SK-N-MC (cell line): ENCODE results near the gene SPRING1.

Source experiments
- EZH2 ChIP-seq: fragments of 200-600 bp; sonication (generic); IDR thresholded peaks from one replicate; pipeline ENCODE4 v1.6.1; 2017; ENCODE audit warnings: antibody characterized with exemption
- FOXP2 ChIP-seq: optimal IDR thresholded peaks from 2 replicates; pipeline ENCODE3; 2011; ENCODE audit warnings: mild to moderate bottlenecking, moderate library complexity; ENCODE audit not compliant: insufficient read depth; ENCODE audit errors: extremely low read length, control extremely low read depth
- POLR2AphosphoS5 ChIP-seq: IDR thresholded peaks from 2 replicates; pipeline ENCODE4 v1.6.1; 2012; ENCODE audit warnings: mild to moderate bottlenecking, low read depth, low read length, borderline replicate concordance

DNA sequence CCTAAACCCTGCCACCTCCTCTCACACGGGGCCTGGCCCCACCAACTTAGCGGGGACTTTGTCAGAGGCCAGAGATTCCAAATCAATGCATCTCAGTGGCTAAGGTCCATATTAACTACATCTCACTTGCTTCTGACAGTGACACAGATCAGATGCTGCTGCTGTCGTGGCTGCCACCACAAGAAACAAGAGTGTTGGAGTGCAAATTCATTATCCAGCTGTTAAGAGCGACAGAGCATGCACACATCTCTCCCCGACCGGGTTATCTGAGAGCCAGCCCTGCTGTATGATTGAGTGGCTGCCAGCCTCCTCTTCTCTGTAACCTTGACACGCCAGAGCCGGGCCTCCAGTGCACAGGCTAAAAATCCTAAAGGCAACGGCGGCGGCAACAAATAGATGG lies 40.2 kb downstream of the SPRING1 start:
- TF ChIP-seq FOXP2 = no peak
- no peak for TF ChIP-seq EZH2
- no peak for TF ChIP-seq POLR2AphosphoS5
